ES-I3 (cell line): ENCODE data around the gene WDR59.

Experiments used
- H3K36me3 ChIP-seq: 2 replicates; pipeline ENCODE4 v1.6.1; 2013; ENCODE audit warnings: mild to moderate bottlenecking, low read length, control low read depth, moderate library complexity; ENCODE audit not compliant: insufficient read depth
- H3K4me1 ChIP-seq: 2 replicates; pipeline ENCODE4 v1.6.1; 2013; ENCODE audit warnings: mild to moderate bottlenecking, control low read depth, low read length; ENCODE audit not compliant: insufficient read depth
- H3K9ac ChIP-seq: 2 replicates; pipeline ENCODE4 v1.6.1; 2013; ENCODE audit warnings: low read depth, mild to moderate bottlenecking, low read length, moderate library complexity
- H3K9me3 ChIP-seq: 2 replicates; pipeline ENCODE4 v1.6.1; 2013; ENCODE audit warnings: mild to moderate bottlenecking, low read length, moderate library complexity; ENCODE audit not compliant: control insufficient read depth, insufficient read depth

Gene WDR59

GRCh38 chr16:74893541-74893940 is 91.4 kb downstream of the WDR59 start:
- peaks cover 8% of the 10 kb centered on the region; the same call in 1 of the 2 replicates for H3K4me1 ChIP-seq
- H3K9ac ChIP-seq: no peak overlapping the region
- peaks cover 11% of the 10 kb centered on the region for H3K36me3 ChIP-seq
- no peaks in the 10 kb centered on the region for H3K9me3 ChIP-seq

- Histone ChIP-seq H3K4me1 (peaks cover 8% of the 10 kb centered on the region; the same call in 1 of the 2 replicates), H3K36me3 (peaks cover 16% of the 10 kb centered on the region), H3K9me3 (no peaks in the 10 kb centered on the region), H3K9ac (no peak overlapping the region)
Observed at GRCh38 chr16:74892574-74893461, 92.1 kb downstream of the WDR59 start.

DNA sequence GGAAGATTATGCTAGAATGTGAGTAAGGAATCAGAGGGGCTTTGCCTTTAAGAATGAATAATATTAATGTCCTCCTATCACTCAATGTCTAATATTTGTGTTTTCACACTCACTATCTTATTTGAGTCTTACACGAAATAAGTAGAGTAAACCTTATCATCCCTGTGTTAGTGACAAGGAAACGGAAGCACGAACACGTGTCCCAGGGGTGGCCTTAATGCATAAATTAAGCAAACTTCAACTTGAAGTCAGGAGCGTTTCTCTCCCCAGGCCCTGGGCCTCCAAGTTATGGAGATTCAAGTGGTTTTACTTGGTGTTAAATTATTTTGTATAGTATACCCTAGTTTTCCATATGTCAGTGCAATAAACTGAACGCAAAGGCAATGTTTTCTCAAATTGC is 96.0 kb downstream of the WDR59 start:
- Histone ChIP-seq H3K9me3 (no peaks in the 10 kb centered on the region), H3K4me1 (peaks cover 8% of the 10 kb centered on the region; the same call in 1 of the 2 replicates), H3K36me3 (peaks cover 41% of the 10 kb centered on the region), H3K9ac (no peak overlapping the region)

DNA sequence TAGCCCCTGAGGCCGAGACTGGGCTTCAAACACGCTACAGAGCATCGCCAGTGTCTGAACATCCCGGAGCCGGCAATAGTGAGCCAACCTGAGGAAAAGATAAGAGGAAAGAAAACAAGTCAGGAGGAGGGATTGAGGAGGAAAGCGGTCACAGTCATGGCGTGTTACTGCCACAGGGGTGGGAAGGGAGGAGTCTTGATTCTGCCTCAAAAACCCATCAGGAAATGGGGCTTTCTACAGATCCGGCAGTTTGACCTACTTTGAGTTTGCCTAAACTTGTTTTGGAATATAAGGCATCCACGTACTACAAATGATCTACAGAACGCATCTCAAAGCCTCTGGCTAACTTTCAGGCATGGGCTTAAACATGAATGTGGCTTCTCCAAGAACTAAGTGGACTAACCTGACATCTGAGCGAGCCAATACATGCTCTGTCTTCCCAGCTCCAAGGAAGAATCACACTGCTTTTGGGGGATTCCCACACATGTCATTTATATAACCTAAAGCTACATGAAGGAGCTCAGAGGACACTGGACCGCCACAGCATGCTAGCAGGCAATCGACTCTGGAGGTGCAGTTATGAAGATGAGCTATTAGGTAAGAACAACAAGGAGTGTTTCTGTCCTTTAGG is 96.6 kb downstream of the WDR59 start:
- Histone ChIP-seq H3K9me3 (no peaks in the 10 kb centered on the region), H3K9ac (no peak overlapping the region), H3K4me1 (peaks cover 7% of the 10 kb centered on the region; the same call in 1 of the 2 replicates), H3K36me3 (peaks cover 47% of the 10 kb centered on the region)

- Histone ChIP-seq H3K9ac (no peak overlapping the region), H3K36me3 (peaks cover 44% of the 10 kb centered on the region), H3K9me3 (no peaks in the 10 kb centered on the region), H3K4me1 (no peaks in the 10 kb centered on the region)
Observed at GRCh38 chr16:74887084-74887483, 97.8 kb downstream of the WDR59 start.

DNA sequence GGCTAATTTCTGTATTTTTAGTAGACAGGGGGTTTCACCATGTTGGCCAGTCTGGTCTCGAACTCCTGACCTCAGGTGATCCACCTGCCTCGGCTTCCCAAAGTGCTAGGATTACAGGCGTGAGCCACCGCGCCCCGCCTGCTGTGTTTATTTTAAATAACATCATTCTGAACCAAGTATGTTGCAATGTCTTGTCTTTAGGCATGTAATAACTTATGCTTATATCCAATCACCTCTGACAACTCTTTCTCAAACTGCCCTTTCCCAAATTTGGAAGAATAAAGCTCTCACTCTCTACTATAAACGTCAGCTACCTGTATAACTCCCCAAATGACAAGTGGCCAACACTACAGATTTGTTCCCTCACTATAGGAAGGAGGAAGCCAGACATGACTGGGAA is 107.2 kb downstream of the WDR59 start:
- H3K9ac ChIP-seq: no peak overlapping the region
- no peaks in the 10 kb centered on the region for H3K4me1 ChIP-seq
- 0 out of 2 replicates have a peak, but pooled peaks cover 3% of the 10 kb centered on the region for H3K36me3 ChIP-seq
- H3K9me3 ChIP-seq: no peaks in the 10 kb centered on the region

DNA sequence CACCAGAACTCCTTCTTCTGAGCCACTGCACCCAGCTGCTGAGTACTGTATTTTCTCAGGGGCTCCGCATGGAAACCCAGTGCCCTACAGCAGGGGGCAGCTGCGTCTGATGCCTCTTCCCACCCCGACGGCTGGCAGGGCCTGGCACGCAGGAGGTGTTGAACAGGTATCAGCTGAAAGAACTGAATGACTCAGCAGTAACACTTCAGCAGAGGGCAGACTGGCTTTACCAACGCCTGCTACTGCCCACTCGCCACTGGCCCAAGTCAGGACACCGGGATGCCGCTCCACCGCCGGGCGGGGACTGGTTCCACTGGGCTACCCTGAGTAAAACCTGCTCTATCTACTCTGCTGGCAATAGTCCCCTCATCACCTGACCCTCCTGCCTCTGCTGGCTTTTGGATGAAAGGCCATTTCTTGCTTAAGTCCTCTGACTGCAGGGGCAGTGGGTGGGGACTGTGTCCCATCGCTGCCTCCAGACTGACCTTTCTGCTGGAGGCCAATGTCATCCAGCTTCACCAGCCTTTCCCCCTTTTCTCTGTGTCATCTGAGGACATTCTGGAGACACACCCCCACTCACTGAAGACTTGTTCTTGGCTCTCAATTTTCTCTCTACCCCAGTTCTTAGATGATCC is 109.9 kb downstream of the WDR59 start:
- Histone ChIP-seq H3K9me3 (no peaks in the 10 kb centered on the region), H3K9ac (no peak overlapping the region), H3K36me3 (0 out of 2 replicates have a peak, but pooled peaks cover 3% of the 10 kb centered on the region), H3K4me1 (peaks cover 8% of the 10 kb centered on the region; the same call in 1 of the 2 replicates)

DNA sequence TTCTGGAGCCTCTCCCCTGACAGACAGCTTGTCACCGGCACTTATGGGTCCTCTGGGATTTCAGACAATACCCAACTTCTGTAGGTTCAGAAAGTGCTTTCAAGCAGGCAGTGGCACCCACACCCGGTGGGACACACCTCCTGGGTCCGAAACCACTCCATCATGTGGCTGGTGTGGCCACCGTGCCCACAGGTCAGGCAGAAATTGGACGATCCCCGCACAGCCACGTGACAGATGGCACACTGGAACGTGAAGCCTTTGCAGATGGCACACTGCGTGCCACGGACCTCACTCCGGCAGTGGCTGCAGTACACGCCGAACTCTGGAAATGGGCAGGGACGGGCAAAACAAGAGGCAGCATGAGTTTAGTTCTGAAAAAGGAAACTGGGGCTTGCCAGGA is 110.8 kb downstream of the WDR59 start:
- Histone ChIP-seq H3K36me3 (0 out of 2 replicates have a peak, but pooled peaks cover 3% of the 10 kb centered on the region), H3K9ac (no peak overlapping the region), H3K4me1 (peaks cover 10% of the 10 kb centered on the region), H3K9me3 (no peaks in the 10 kb centered on the region)

GRCh38 chr16:74872302-74872701 is 112.6 kb downstream of the WDR59 start:
- Histone ChIP-seq H3K36me3 (0 out of 2 replicates have a peak, but pooled peaks cover 3% of the 10 kb centered on the region), H3K9ac (no peak overlapping the region)

DNA sequence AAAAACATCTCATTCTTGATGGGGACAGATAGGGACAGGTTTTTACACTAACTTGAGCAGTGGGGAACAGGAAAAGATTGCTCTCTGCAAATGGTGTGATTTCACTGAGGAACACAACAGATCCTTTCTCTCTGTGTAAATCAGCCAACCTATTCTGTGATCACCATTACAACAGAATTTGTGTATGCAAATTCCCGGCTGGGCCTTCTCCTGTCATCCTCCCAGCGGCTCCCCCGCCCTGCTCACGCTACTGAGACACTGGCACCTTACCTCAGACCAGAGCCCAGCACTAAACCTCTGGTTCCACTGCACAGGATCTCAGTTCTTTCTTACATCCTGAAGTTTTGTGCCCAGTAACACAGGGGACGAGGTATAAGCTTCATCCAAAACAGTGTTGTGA is 113.3 kb downstream of the WDR59 start:
- H3K9me3 ChIP-seq: no peaks in the 10 kb centered on the region
- peaks cover 10% of the 10 kb centered on the region for H3K4me1 ChIP-seq
- H3K9ac ChIP-seq: no peak overlapping the region
- 0 out of 2 replicates have a peak, but pooled peaks cover 3% of the 10 kb centered on the region for H3K36me3 ChIP-seq

More at GRCh38 chr16:74872302-74872701, 112.6 kb downstream of the WDR59 start:
- H3K9me3 ChIP-seq: no peaks in the 10 kb centered on the region
- peaks cover 10% of the 10 kb centered on the region for H3K4me1 ChIP-seq

DNA sequence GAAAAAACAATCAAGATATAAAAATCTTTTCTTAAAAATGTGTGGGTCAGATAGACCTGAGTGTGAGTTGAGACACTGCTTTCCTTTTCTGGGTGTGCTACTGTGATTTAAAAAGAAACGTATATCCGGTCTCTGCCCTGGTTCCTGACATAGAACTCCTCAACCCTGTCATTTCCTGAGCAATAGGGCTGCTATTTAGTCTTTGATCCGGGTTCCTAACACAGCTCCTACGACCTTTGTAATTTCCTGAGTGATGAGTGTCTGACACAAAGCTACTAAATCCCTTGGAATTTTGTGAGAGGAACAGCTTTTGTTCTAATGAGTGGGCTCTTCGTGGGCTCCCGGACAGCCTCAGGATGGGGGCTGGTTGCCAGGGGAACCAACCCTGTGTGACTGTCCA is 116.4 kb downstream of the WDR59 start:
- peak overlapping the region; percentile 1; the same call in 1 of the 2 replicates for H3K9ac ChIP-seq
- no peaks in the 10 kb centered on the region for H3K36me3 ChIP-seq
- peaks cover 19% of the 10 kb centered on the region for H3K4me1 ChIP-seq
- H3K9me3 ChIP-seq: no peaks in the 10 kb centered on the region

- peaks cover 20% of the 10 kb centered on the region for H3K4me1 ChIP-seq
- H3K36me3 ChIP-seq: no peaks in the 10 kb centered on the region
- H3K9me3 ChIP-seq: no peaks in the 10 kb centered on the region
- H3K9ac ChIP-seq: peak overlapping the region; percentile 1; the same call in 1 of the 2 replicates
Observed at GRCh38 chr16:74868035-74868434, 116.9 kb downstream of the WDR59 start.

- Histone ChIP-seq H3K9me3 (no peaks in the 10 kb centered on the region), H3K9ac (no peak overlapping the region), H3K4me1 (peaks cover 25% of the 10 kb centered on the region), H3K36me3 (no peaks in the 10 kb centered on the region)
Observed at GRCh38 chr16:74867281-74867849, 117.6 kb downstream of the WDR59 start.
